GM04503 (cell line): ENCODE results near the gene UFC1.

Source experiments
- DNase-seq: peaks from one replicate; pipeline ENCODE4 v3.0.0-alpha.2; 2012; ENCODE audit warnings: low read depth

Gene UFC1

DNA sequence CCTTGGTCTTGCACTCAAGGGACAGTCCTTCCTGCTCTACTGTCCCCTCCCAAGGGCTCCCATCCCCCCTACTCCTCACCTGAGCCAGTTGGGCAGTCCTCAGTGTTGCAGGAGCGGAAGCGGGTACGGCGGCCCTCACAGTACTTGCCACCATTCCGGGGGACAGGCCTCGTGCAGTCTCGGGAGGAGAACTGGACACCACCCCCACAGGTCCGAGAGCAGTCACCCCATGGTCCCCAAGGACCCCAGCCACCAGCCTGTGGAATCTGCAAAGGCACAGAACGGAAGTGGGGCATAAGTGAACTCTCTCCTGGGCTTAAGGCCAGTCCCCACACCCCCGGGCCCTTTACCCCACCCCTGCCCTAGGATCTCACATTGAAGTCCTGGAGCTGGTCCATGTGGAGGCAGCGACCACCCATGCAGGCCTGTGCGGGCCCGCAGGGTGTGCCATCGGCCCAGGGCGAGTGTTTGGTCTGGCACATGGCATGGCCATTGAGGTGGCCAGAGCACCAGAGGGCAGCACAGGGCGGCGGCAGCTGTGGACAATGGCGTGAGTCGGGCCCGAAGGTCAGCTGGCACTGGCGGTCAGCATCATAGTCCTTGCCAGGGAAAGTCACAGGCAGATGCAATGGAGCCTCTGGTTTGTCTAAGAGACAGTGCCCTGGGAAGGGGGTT lies 39.9 kb downstream of the UFC1 start:
- no peak for DNase-seq

DNA sequence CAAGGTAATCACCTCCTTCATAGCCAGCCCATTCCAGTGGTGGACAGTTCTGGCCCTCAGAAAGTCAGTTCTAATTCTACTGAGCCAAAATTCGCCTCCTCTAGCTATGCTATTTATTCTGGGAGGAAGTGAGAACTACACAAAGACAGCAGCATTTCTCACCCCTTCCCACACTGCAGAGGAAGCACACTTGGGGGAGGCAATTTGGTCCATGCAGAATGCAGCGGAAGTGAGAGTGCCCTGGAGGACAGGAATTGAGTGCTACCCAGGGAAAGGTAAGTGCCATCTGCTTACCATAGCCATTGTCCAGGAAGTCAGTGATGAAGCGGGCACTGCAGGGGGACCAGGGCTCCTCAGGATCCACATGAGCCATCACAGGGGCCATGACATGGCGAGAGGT lies 41.4 kb downstream of the UFC1 start:
- DNase-seq, result no peak

- no peak for DNase-seq
Measured at GRCh38 chr1:161196111-161196510, 42.3 kb downstream of the UFC1 start.

GRCh38 chr1:161196521-161197451 lies 43.0 kb downstream of the UFC1 start:
- peak; percentile 77 for DNase-seq

DNA sequence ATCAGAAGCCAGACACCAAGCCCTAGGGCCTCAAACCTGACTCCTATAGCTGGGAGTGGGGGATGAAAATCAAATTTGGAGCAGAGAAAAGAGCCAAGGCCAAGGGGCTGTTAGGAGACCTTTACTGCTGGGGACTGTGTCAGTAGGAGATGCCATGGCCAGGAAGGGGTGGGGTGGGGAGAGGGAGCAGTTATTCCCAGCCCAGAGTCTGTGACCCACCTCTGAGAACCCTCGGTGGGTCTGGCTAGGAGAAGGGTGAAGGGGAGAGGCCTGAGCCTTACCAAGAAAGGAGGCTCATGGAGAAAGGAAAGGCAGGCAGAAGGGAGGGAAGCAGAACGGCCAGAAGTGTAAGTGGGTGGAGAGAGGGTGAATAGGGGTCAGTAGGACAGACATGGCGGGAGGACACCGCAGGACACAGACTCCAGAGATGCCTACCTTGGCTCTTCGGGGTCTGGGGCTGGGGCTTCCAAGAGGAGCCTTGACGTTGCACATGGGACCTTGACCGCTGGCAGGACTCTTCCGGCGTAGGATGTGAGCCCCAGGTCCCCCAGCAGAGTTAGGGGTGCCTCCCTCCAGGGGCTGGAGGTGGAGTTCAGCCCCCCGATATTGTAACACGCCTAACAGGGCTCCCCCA lies 43.9 kb downstream of the UFC1 start:
- no peak for DNase-seq

DNA sequence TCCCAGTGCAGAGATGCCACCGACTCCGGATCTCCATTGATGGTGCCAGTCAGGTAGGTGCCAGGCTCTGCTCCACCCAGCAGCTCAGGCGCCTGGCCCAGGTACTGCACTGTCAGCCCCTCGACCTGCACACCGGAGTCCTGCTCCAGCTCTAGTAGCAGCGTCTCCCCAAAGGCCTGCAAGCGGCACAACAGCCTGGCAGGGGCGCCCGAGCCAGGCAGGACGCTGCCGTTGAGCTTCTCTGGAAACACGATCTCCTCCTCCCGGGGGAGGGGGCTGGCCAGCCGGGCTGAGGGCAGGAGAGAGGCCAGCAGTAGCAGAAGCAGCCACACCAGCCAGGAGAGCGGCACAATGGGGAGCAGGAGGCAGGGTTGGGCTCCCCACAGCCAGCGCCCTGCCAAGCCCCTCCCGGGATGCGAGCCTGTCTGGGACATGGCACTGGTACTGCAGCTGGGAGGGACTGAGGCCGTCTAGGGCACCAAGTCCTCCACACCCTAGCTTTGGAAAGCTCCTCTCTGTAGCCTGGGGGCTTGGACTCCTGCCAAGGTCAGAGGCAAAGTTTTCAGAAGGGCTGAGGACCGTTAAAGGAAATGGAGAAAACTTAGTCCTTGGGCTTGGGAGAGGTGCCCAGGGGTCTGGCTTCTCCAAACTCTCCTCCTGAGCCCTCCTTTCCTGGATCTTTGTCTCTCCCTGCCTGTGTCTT lies 44.6 kb downstream of the UFC1 start:
- DNase-seq, result no peak

DNA sequence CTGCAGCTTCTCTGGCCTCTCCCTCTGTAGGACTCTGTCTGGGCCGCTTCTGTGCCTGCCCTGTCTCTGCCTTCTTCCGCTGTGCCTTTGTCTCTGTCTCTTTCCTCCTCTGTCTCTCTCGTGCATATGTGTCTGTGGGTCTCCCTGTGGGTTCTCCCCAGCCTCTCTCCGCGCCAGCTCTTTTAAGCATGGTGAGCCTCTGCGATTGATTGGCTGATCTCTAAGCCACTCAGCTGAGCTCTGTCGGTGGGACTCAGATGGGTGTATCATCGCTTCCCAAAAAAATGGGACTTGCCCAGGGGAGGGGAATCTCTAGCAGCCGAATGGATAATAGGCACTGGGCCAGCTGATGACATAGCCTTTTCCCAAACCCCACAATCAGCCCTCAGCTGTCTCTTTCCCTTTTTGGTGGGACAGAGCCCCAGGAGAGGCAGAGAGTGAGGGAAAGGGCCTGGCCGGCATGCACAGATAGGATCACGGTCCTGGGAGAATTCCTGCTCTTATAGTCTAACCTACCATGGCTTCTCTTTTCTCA lies 45.2 kb downstream of the UFC1 start, which contains the start of gene ADAMTS4:
TSS of gene ADAMTS4 (minus strand) at position 158 of the 535 bp plus-strand sequence. CDS start 427 bp downstream, outside the sequence.
- DNase-seq, result peak; percentile 65

- no peak for DNase-seq
Measured at GRCh38 chr1:161199506-161200139, 45.8 kb downstream of the UFC1 start.

- DNase-seq, result no peak
Measured at GRCh38 chr1:161200421-161200991, 46.7 kb downstream of the UFC1 start.

DNA sequence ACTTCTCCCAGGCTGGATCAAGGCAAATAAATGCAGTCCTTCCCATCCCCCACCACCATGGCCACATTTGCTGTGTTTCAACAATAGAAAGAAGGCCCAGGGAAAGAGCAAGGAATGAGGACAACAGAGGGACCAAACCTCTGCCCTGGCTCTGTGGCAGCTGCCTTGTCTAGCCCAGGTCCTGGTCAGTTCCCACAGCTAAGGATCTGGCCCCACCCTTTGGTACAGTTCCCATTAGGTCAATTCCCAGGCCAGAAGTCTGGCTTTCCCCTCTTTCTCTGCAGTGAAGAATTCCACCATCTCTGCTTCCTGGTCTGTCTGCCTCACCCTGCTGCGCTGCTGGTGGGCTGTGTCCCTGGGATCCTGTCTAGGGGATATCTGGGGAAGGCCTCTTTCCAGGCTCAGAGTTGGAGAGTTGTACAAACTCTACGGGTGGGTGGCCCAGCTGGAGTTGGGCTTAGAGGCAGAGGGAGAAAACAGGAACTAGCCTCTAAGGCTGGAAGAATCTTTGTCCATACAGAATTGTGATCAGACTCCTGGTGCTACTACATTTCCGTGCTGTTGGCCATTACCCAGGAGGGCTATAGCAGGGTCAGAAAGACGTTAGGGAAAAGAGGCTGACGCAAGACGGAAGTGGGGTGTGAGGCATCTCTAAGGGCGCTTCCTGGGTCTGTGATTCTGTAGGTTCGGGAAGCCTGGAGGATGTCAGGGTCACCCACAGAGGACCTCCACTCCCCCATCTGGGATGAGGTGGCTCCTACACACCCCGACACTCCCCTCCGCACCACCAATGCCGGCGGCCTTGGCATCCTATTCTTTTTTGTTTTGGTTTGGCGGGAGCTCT lies 47.4 kb downstream of the UFC1 start:
- peak; percentile 49 for DNase-seq

- peak; percentile 95 for DNase-seq
Measured at GRCh38 chr1:161201836-161202712, 48.3 kb downstream of the UFC1 start, which contains the start of gene NDUFS2. NDUFS2 (plus strand) TSS chr1:161202367; CDS start chr1:161202386, 19 bp downstream.

- no peak for DNase-seq
Measured at GRCh38 chr1:161206411-161207140, 52.8 kb downstream of the UFC1 start.

GRCh38 chr1:161207173-161207572 lies 53.4 kb downstream of the UFC1 start:
- no peak for DNase-seq
